Measurements from ENCODE around the gene KAZN.

DNA sequence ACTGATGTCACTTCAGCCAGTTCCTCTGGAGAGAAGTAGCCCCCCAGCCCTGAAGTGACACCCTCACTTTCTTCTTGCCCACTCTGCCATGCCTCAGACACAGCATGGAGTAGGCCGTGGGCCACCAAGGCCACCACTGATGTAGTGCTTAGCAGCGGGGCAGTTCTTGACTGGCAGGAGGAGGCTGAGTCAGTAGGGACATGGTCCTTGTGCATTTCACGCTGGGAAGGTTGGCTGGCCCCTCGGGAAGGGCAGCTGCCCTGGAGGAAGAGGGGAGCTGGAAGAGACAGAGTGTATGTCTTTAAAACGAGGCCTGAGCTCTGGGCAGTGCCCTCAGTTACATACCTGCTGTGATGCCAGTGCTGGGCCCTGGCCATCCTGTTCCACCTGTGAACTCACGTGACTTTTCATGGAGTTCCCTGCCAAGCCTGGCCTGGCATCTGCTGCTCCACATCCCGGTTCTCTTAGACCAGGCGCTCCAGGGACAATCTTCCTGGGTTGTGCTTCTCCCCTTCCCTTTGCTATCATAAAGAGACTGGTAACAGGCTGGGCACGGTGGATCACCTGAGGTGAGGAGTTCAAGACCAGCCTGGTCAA is 396.5 kb downstream of the KAZN start:
- no peak for TF ChIP-seq POLR2A (IDR thresholded peaks at IDR 0.05)
- TF ChIP-seq, protein P1, sequence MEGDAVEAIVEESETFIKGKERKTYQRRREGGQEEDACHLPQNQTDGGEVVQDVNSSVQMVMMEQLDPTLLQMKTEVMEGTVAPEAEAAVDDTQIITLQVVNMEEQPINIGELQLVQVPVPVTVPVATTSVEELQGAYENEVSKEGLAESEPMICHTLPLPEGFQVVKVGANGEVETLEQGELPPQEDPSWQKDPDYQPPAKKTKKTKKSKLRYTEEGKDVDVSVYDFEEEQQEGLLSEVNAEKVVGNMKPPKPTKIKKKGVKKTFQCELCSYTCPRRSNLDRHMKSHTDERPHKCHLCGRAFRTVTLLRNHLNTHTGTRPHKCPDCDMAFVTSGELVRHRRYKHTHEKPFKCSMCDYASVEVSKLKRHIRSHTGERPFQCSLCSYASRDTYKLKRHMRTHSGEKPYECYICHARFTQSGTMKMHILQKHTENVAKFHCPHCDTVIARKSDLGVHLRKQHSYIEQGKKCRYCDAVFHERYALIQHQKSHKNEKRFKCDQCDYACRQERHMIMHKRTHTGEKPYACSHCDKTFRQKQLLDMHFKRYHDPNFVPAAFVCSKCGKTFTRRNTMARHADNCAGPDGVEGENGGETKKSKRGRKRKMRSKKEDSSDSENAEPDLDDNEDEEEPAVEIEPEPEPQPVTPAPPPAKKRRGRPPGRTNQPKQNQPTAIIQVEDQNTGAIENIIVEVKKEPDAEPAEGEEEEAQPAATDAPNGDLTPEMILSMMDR (IDR thresholded peaks at IDR 0.05): no peak
